Parathyroid adenoma (tissue), 2 donors: Measurements from ENCODE around the gene STK32C.

Source experiments
- H2AFZ ChIP-seq: fragments of 300-600 bp; sonication (generic); one replicate; pipeline ENCODE4 v1.7.0; 2017; ENCODE audit warnings: antibody characterized with exemption, mild to moderate bottlenecking
- H3K27ac ChIP-seq: fragments of 300-600 bp; sonication (generic); one replicate; pipeline ENCODE4 v1.7.0; 2017
- H3K27me3 ChIP-seq: fragments of 300-600 bp; sonication (generic); one replicate; pipeline ENCODE4 v1.7.0; 2017; ENCODE audit warnings: low read length; ENCODE audit not compliant: control insufficient read depth, insufficient read depth
- H3K36me3 ChIP-seq: fragments of 300-600 bp; sonication (generic); one replicate; pipeline ENCODE4 v1.7.0; 2017; ENCODE audit warnings: low read length; ENCODE audit not compliant: control insufficient read depth, insufficient read depth
- H3K4me1 ChIP-seq: fragments of 300-600 bp; sonication (generic); one replicate; pipeline ENCODE4 v1.7.0; 2017; ENCODE audit warnings: control low read depth
- H3K4me2 ChIP-seq: fragments of 300-600 bp; sonication (generic); one replicate; pipeline ENCODE4 v1.7.0; 2017; ENCODE audit warnings: low read length
- H3K4me3 ChIP-seq: fragments of 300-600 bp; sonication (generic); one replicate; pipeline ENCODE4 v1.7.0; 2017; ENCODE audit warnings: low read depth, low read length
- H3K79me2 ChIP-seq: fragments of 300-600 bp; sonication (generic); one replicate; pipeline ENCODE4 v1.7.0; 2017; ENCODE audit warnings: control low read depth
- H3K9ac ChIP-seq: fragments of 300-600 bp; sonication (generic); one replicate; pipeline ENCODE4 v1.7.0; 2017; ENCODE audit warnings: mild to moderate bottlenecking
- H3K9me3 ChIP-seq: fragments of 300-600 bp; sonication (generic); one replicate; pipeline ENCODE4 v1.7.0; 2017; ENCODE audit warnings: low read length; ENCODE audit not compliant: control insufficient read depth
- TF ChIP-seq, protein P1 (sequence below): fragments of 300-600 bp; sonication (generic); IDR thresholded peaks from one replicate; pipeline ENCODE4 v1.7.0; 2017; ENCODE audit warnings: antibody characterized with exemption, mild to moderate bottlenecking
- donor health status: primary hyperparathyroidism.

STK32C gene

DNA sequence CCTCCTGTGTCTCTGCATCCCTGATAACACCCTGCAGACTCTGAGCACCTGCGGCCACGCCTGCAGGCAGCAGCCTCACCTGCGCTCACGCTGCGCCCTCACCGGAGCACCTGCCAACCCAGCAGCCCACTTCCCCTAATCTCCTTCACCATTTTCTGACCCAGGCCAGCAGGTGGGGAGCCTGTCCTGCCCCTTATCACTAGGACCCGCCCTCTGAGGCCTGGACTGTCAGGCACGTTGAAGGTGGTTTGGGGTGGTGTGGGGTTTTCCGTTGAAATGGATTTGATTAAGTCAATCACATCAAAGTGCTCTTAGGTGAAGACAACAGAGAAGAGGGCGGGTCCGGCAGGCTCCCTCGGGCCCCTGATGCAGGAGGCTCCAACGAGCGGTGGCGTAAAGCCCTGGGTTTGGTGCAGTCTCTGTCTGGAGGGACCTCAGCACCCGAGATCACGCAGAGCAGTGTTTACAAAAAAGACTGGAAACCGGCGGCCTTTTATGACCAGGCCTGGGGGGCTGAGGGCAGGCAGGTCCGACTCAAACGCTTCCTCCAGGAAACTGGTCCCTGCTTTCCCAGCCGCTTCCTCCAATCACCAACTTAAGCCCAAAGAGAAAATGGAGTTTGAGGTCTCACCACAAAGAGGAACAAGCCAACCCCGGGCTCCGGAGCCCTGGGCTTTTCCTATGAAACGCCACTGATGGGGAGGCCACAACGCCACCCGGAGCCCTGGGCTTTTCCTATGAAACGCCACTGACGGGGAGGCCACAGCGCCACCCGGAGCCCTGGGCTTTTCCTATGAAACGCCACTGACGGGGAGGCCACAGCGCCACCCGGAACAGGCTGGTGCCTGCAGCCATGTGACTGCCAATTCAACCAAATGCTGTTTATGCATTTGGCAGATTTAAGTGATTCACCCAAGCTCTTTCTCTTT is 75.5 kb downstream of the STK32C start:
- Histone ChIP-seq H3K36me3 (no peaks in the 10 kb centered on the region), H3K27ac (no peak overlapping the region), H3K4me1 (no peaks in the 10 kb centered on the region), H3K4me3 (no peak overlapping the region), H3K79me2 (no peaks in the 10 kb centered on the region), H3K4me2 (no peak overlapping the region), H3K27me3 (no peaks in the 10 kb centered on the region), H3K9me3 (no peaks in the 10 kb centered on the region), H3K9ac (no peak overlapping the region), H2AFZ (no peak overlapping the region)
- TF ChIP-seq, protein P1, sequence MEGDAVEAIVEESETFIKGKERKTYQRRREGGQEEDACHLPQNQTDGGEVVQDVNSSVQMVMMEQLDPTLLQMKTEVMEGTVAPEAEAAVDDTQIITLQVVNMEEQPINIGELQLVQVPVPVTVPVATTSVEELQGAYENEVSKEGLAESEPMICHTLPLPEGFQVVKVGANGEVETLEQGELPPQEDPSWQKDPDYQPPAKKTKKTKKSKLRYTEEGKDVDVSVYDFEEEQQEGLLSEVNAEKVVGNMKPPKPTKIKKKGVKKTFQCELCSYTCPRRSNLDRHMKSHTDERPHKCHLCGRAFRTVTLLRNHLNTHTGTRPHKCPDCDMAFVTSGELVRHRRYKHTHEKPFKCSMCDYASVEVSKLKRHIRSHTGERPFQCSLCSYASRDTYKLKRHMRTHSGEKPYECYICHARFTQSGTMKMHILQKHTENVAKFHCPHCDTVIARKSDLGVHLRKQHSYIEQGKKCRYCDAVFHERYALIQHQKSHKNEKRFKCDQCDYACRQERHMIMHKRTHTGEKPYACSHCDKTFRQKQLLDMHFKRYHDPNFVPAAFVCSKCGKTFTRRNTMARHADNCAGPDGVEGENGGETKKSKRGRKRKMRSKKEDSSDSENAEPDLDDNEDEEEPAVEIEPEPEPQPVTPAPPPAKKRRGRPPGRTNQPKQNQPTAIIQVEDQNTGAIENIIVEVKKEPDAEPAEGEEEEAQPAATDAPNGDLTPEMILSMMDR: no peak

DNA sequence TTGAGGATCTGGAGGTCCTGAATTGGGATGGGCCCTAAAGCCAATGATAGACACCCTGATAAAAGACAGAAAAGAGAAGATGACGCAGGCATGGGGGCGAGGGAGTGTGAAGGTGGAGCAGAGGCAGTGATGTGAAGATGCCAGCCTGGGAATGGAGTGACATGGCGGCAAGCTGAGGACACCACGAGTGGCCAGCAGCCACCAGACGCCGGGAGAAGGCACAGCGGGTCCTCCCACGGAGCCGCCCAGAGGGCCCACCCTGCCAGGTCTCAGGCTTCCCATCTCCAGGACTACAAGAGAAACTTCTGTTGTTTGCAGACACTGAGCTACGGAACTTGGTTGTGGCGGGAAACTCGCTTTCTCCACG is 76.1 kb downstream of the STK32C start:
- no peaks in the 10 kb centered on the region for H3K4me1 ChIP-seq
- TF ChIP-seq, protein P1: no peak
- H3K4me3 ChIP-seq: no peak overlapping the region
- no peak overlapping the region for H3K9ac ChIP-seq
- H2AFZ ChIP-seq: no peak overlapping the region
- no peaks in the 10 kb centered on the region for H3K9me3 ChIP-seq
- H3K4me2 ChIP-seq: no peak overlapping the region
- no peaks in the 10 kb centered on the region for H3K79me2 ChIP-seq
- H3K36me3 ChIP-seq: no peaks in the 10 kb centered on the region
- no peak overlapping the region for H3K27ac ChIP-seq
- H3K27me3 ChIP-seq: no peaks in the 10 kb centered on the region

DNA sequence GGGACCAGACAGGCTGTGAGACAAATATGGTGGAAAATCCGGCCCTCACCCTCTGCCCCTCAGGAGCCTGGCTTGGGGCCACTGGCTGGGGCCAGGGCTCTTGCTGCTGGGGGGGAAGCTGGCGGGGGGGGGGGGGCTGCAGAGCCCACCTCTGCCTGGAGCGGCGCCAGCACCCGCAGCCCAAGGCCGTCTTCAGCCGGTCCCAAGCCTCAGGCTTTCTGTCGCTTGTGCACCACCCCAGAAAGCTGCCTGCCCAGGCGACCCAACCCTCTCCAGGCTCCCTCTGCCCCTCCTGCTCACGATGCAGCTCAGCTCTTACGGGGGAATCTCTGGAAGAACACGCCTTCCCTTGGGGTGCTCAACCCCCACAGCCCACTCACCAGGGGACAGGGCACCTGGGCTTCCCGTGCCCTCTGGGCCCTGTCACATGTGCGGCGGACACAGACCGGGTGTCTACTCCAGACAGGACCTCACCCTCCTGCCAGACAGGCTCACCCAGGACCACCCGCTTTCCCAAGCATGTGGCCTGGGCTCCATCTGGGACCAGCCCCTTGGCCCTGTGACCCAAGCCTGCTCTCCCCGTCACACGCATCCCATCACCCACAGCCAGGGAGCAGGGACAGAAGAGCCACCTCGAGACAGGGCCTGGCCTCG is 77.1 kb downstream of the STK32C start:
- Histone ChIP-seq H2AFZ (no peak overlapping the region), H3K9ac (no peak overlapping the region), H3K36me3 (no peaks in the 10 kb centered on the region), H3K4me3 (no peak overlapping the region), H3K27me3 (no peaks in the 10 kb centered on the region), H3K4me1 (no peaks in the 10 kb centered on the region), H3K79me2 (no peaks in the 10 kb centered on the region), H3K27ac (no peak overlapping the region), H3K4me2 (no peak overlapping the region), H3K9me3 (no peaks in the 10 kb centered on the region)
- TF ChIP-seq, protein P1: no peak

DNA sequence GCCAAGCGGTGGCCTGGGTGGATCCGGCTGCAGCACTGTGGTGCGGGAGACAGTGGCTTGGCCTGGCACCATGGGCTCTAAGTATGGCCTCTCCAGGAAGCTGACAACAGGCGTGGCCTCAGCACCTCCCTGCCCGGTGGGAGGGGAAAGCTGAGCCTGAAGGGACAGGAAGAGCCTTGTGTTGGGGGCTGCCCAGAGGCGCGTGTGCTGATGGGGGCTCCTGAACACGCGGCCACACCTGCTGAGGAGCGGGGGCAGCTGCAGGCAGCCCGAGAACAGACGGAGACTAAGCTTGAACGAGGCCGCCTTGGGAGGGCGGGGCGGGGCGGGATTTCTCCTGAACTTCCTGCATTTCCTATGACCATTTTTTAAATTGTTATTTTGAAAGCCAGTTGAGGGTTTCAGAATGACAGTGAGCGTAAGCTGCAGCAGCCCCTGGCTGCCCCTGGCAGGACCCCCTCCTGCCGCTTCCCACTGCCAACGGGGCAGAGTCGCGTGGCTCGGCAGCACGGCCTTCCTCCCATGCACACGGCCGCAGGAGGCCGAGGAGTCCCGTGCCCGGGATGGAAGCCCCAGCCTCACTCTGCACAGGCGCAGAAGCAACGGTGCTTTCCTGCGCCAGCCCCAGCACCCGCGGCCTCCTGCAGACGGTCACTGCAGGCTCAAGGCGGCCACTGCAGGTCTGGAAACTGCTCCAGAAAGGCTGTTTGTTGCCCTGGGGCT is 77.8 kb downstream of the STK32C start:
- no peaks in the 10 kb centered on the region for H3K4me1 ChIP-seq
- no peak overlapping the region for H3K9ac ChIP-seq
- no peak overlapping the region for H2AFZ ChIP-seq
- H3K9me3 ChIP-seq: no peaks in the 10 kb centered on the region
- H3K79me2 ChIP-seq: no peaks in the 10 kb centered on the region
- no peaks in the 10 kb centered on the region for H3K27me3 ChIP-seq
- H3K4me3 ChIP-seq: no peak overlapping the region
- TF ChIP-seq, protein P1: no peak
- no peaks in the 10 kb centered on the region for H3K36me3 ChIP-seq
- H3K27ac ChIP-seq: no peak overlapping the region
- H3K4me2 ChIP-seq: no peak overlapping the region
